GM19452 (cell line): ENCODE data around the gene OR52J3.
"Not testable (repeated sequence)": the region's sequence is repeated elsewhere in the genome, so short reads cannot be mapped to it uniquely, and the experiment has no call there.

Experiments
- ATAC-seq: cut with Tn5 transposase; IDR thresholded peaks from one replicate; pipeline ENCODE4 v1.9.1; 2021; ENCODE audit not compliant: unreplicated experiment

The OR52J3 gene

GRCh38 chr11:5046226-5046625 is at the start of gene OR52J3:
OR52J3 (plus strand) TSS chr11:5046526; CDS start chr11:5046526, 0 bp downstream.
- no peak for ATAC-seq

GRCh38 chr11:5004424-5005274 is 41.7 kb upstream of the OR52J3 start:
- ATAC-seq, result no peak

GRCh38 chr11:5007561-5007960 is 38.8 kb upstream of the OR52J3 start:
- ATAC-seq, result no peak

- ATAC-seq, result no peak
These were observed 35.1 kb upstream of the OR52J3 start for GRCh38 chr11:5011254-5011653.

- ATAC-seq, result no peak
These were observed 33.3 kb upstream of the OR52J3 start for GRCh38 chr11:5013012-5013411.

- no peak for ATAC-seq
These were observed 24.3 kb upstream of the OR52J3 start for GRCh38 chr11:5021996-5022395.

- ATAC-seq, result no peak
These were observed 9.7 kb upstream of the OR52J3 start for GRCh38 chr11:5036669-5037068.

GRCh38 chr11:5037926-5038325 is 8.4 kb upstream of the OR52J3 start:
- ATAC-seq, result no peak

- no peak for ATAC-seq
These were observed 8.0 kb upstream of the OR52J3 start for GRCh38 chr11:5038341-5038740.

GRCh38 chr11:5040876-5041275 is 5.5 kb upstream of the OR52J3 start:
- no peak for ATAC-seq

GRCh38 chr11:5042091-5042490 is 4.2 kb upstream of the OR52J3 start:
- ATAC-seq, result no peak

- ATAC-seq, result no peak
These were observed 2.9 kb upstream of the OR52J3 start for GRCh38 chr11:5043380-5043779.

- ATAC-seq, result no peak
These were observed 516 bp downstream of the OR52J3 start for GRCh38 chr11:5046754-5047330.

GRCh38 chr11:5058679-5059078 is 12.4 kb downstream of the OR52J3 start:
- ATAC-seq, result not testable (repeated sequence)

- no peak for ATAC-seq
These were observed 13.1 kb downstream of the OR52J3 start, which contains the start of gene OR52E2 for GRCh38 chr11:5059391-5059790. OR52E2 (minus strand) TSS chr11:5059627; CDS start chr11:5059627, 0 bp downstream.

- no peak for ATAC-seq
These were observed 18.7 kb downstream of the OR52J3 start for GRCh38 chr11:5065027-5065426.

GRCh38 chr11:5069272-5069671 is 22.9 kb downstream of the OR52J3 start, which contains the start of gene OR52E1:
OR52E1 (plus strand) TSS chr11:5069572.
- ATAC-seq, result no peak

- ATAC-seq, result no peak
These were observed 25.5 kb downstream of the OR52J3 start for GRCh38 chr11:5071799-5072198.

- ATAC-seq, result no peak
These were observed 35.1 kb downstream of the OR52J3 start for GRCh38 chr11:5081405-5081804.

- ATAC-seq, result no peak
These were observed 37.3 kb downstream of the OR52J3 start for GRCh38 chr11:5083602-5084001.

- no peak for ATAC-seq
These were observed 42.2 kb downstream of the OR52J3 start for GRCh38 chr11:5088556-5088955.

- ATAC-seq, result no peak
These were observed 44.3 kb downstream of the OR52J3 start for GRCh38 chr11:5090668-5091067.
